Loucy (cell line): ENCODE measurements around the gene CNTNAP2.

ENCODE experiments used
- H2AFZ ChIP-seq: fragments of 200-600 bp; sonication (generic); 2 replicates; pipeline ENCODE4 v1.6.0; 2016; ENCODE audit warnings: antibody characterized with exemption, mild to moderate bottlenecking, low read length, moderate library complexity
- H3F3A ChIP-seq: fragments of 200-600 bp; 2 replicates; pipeline ENCODE4 v1.6.0; 2016; ENCODE audit warnings: antibody characterized with exemption, low read depth, mild to moderate bottlenecking
- H3K27me3 ChIP-seq: fragments of 200-600 bp; sonication (generic); 2 replicates; pipeline ENCODE4 v1.6.1; 2014; ENCODE audit warnings: low read length, mild to moderate bottlenecking; ENCODE audit not compliant: insufficient read depth, poor library complexity, severe bottlenecking
- H3K36me3 ChIP-seq: fragments of 200-600 bp; sonication (generic); 2 replicates; pipeline ENCODE4 v1.6.1; 2016; ENCODE audit warnings: low read length; ENCODE audit not compliant: insufficient read depth
- H3K4me1 ChIP-seq: fragments of 200-600 bp; sonication (generic); 2 replicates; pipeline ENCODE4 v1.5.1; 2014; ENCODE audit warnings: low read length, mild to moderate bottlenecking; ENCODE audit not compliant: insufficient read depth, poor library complexity, severe bottlenecking
- H3K4me2 ChIP-seq: fragments of 200-600 bp; sonication (generic); 2 replicates; pipeline ENCODE4 v1.6.0; 2014; ENCODE audit warnings: antibody characterized with exemption, low read length, low read depth, mild to moderate bottlenecking; ENCODE audit not compliant: poor library complexity, severe bottlenecking
- H3K4me3 ChIP-seq: fragments of 200-600 bp; sonication (generic); 2 replicates; pipeline ENCODE4 v1.5.1; 2014; ENCODE audit warnings: low read length, mild to moderate bottlenecking, mixed read lengths; ENCODE audit not compliant: poor library complexity, severe bottlenecking
- H3K79me2 ChIP-seq: fragments of 200-600 bp; sonication (generic); 2 replicates; pipeline ENCODE4 v1.6.1; 2014; ENCODE audit warnings: low read length; ENCODE audit not compliant: insufficient read depth
- H3K9ac ChIP-seq: fragments of 200-600 bp; sonication (generic); 2 replicates; pipeline ENCODE4 v1.6.0; 2014; ENCODE audit warnings: mild to moderate bottlenecking, low read depth, low read length, moderate library complexity; ENCODE audit not compliant: poor library complexity, severe bottlenecking
- H3K9me2 ChIP-seq: fragments of 200-600 bp; sonication (generic); replicated peaks from 2 replicates; pipeline ENCODE4 v1.6.1; 2016; ENCODE audit warnings: low read depth, low read length, mixed read lengths
- H3K9me3 ChIP-seq: fragments of 200-600 bp; sonication (generic); 2 replicates; pipeline ENCODE4 v1.6.1; 2014; ENCODE audit warnings: mild to moderate bottlenecking, antibody characterized with exemption, low read length, low read depth; ENCODE audit not compliant: insufficient read depth
- H4K20me1 ChIP-seq: fragments of 200-600 bp; sonication (generic); 2 replicates; pipeline ENCODE4 v1.6.0; 2014; ENCODE audit warnings: antibody characterized with exemption, low read length, mild to moderate bottlenecking; ENCODE audit not compliant: insufficient read depth, poor library complexity, severe bottlenecking
- EZH2phosphoT487 ChIP-seq: fragments of 200-600 bp; IDR thresholded peaks from 2 replicates; pipeline ENCODE4 v1.6.1; 2018; ENCODE audit warnings: antibody characterized with exemption, mild to moderate bottlenecking, moderate library complexity, borderline replicate concordance
- TF ChIP-seq, protein P1 (sequence below): fragments of 200-600 bp; sonication (generic); conservative IDR thresholded peaks from 2 replicates; pipeline ENCODE4 v1.5.1; 2014; ENCODE audit warnings: mild to moderate bottlenecking, antibody characterized with exemption, low read length

CNTNAP2 gene

DNA sequence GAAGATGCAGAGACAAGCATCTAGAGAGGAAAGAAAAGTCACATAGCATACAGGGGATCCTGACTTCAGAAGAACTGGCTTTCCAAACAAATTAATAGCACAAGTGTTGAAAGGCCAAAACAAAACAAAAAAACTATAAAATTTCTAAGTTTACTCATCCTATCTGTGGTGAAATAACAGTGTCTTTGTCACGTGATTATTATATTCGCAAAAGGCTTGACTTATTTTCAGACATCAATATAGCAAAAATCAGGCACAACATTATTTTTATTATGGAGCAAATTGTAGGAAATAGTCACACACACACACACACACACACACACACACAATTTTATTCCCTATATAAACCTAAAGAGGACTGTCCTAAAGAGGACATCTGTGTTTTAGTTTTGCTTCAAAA lies 272.3 kb downstream of the CNTNAP2 start:
- no peak overlapping the region for H3K9ac ChIP-seq
- no peak overlapping the region for H3K4me2 ChIP-seq
- no peak overlapping the region for H3K4me3 ChIP-seq
- TF ChIP-seq, protein P1, sequence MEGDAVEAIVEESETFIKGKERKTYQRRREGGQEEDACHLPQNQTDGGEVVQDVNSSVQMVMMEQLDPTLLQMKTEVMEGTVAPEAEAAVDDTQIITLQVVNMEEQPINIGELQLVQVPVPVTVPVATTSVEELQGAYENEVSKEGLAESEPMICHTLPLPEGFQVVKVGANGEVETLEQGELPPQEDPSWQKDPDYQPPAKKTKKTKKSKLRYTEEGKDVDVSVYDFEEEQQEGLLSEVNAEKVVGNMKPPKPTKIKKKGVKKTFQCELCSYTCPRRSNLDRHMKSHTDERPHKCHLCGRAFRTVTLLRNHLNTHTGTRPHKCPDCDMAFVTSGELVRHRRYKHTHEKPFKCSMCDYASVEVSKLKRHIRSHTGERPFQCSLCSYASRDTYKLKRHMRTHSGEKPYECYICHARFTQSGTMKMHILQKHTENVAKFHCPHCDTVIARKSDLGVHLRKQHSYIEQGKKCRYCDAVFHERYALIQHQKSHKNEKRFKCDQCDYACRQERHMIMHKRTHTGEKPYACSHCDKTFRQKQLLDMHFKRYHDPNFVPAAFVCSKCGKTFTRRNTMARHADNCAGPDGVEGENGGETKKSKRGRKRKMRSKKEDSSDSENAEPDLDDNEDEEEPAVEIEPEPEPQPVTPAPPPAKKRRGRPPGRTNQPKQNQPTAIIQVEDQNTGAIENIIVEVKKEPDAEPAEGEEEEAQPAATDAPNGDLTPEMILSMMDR: no peak
- TF ChIP-seq EZH2phosphoT487: no peak
- no peaks in the 10 kb centered on the region for H3K9me3 ChIP-seq
- no peaks in the 10 kb centered on the region for H3K9me2 ChIP-seq
- H3K4me1 ChIP-seq: no peaks in the 10 kb centered on the region
- no peaks in the 10 kb centered on the region for H3K36me3 ChIP-seq
- no peaks in the 10 kb centered on the region for H3F3A ChIP-seq
- H3K27me3 ChIP-seq: no peaks in the 10 kb centered on the region
- H3K79me2 ChIP-seq: no peaks in the 10 kb centered on the region
- no peaks in the 10 kb centered on the region for H4K20me1 ChIP-seq
- H2AFZ ChIP-seq: no peak overlapping the region

DNA sequence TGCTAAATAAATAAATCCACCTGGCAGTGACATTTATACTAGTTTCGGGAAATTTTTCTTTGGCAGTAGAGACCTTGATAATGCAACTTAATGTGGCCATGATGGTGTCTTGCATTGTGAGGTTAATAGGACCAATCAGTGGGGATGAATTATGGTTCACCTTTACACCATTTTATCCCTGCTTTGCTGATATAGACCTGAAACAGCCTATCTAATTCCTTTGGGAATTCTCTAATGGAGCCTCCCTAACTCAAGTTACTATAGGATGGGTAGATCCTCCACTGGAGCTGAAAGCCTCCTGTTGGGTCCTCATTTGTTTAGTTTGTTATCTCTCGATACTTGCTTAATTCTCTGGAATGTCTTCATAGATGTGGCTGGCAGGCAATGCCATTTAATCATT lies 276.7 kb downstream of the CNTNAP2 start:
- Histone ChIP-seq H3K9me3 (no peaks in the 10 kb centered on the region), H3K9ac (no peak overlapping the region), H3F3A (no peaks in the 10 kb centered on the region), H3K79me2 (no peaks in the 10 kb centered on the region), H3K4me2 (no peak overlapping the region), H3K36me3 (no peaks in the 10 kb centered on the region), H3K9me2 (no peaks in the 10 kb centered on the region), H3K4me1 (no peaks in the 10 kb centered on the region), H2AFZ (no peak overlapping the region), H4K20me1 (no peaks in the 10 kb centered on the region), H3K4me3 (no peak overlapping the region), H3K27me3 (no peaks in the 10 kb centered on the region)
- no peak for TF ChIP-seq EZH2phosphoT487
- TF ChIP-seq, protein P1: no peak

DNA sequence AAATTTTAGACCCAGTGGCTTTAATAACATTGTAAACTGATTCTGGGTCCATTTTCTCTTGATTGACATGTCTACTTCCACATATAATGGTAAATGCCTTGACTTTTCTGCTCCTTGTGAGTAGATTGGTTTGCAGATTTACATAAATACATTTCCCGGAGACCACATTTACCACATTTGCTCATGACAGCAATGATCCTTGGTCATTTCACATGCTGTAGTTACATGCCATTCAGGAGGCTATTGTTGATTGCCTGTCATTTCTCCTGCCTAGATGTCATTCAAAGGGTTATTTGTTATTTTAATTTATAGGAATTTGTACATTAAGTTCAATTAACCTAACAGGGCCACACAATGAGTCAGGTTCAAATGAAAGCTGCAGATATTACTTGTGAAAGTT lies 280.5 kb downstream of the CNTNAP2 start:
- Histone ChIP-seq H2AFZ (no peak overlapping the region), H3K9ac (no peak overlapping the region), H3K4me2 (no peak overlapping the region), H3K79me2 (no peaks in the 10 kb centered on the region), H3K36me3 (no peaks in the 10 kb centered on the region), H3K9me2 (no peaks in the 10 kb centered on the region), H3K4me3 (no peak overlapping the region), H3F3A (no peaks in the 10 kb centered on the region), H3K4me1 (no peaks in the 10 kb centered on the region), H4K20me1 (no peaks in the 10 kb centered on the region), H3K9me3 (no peaks in the 10 kb centered on the region), H3K27me3 (no peaks in the 10 kb centered on the region)
- TF ChIP-seq, protein P1: no peak
- TF ChIP-seq EZH2phosphoT487: no peak
